ENCODE measurements around the gene PTPRE.

Gene PTPRE

GRCh38 chr10:127959428-127959827, 52.5 kb downstream of the PTPRE start:
- DNase-seq: no peak

DNA sequence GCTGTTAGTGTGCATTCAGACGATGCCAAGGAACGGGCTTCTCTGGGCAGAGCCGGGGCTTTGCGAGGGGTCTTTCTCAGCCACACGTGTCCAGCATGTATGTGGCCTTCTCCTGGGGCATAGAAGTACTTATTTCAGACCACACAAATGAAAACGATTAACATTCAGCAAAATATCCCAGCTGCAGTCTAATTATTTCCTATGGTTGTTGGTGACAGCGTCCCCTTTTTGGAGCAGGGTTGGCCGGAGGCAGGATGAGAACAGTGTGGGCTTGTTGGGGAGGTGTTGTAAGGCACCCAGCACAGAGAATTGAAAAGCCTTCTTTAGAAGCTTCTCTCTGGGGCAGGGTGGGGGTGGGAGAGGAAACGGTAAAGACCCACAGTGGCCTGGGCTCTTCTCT, 54.2 kb downstream of the PTPRE start:
- no peak for DNase-seq

DNA sequence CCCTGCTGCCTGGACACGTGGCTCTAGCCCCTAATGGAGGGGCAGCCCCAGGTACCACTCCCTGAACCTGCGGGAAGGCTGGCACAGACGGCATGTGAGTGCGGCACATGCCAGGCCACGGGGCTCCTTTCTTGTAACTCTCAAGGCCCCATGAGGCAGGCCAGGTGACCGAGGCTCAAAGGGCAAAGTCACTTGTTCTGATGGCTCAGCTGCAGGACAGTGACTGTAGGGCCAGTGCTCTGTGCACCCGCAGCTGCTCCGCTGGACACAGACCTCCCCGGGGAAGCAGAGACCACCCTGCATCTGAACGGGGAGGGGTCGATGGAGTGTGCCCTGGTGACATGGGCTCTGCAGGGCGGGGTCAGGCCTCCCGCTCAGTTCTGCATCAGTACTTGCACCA, 55.3 kb downstream of the PTPRE start:
- DNase-seq: no peak

GRCh38 chr10:127963136-127963535, 56.2 kb downstream of the PTPRE start:
- DNase-seq: no peak

GRCh38 chr10:127964621-127965020, 57.7 kb downstream of the PTPRE start:
- no peak for DNase-seq

- no peak for DNase-seq
Measured at GRCh38 chr10:127966875-127967274, 60.0 kb downstream of the PTPRE start.

DNA sequence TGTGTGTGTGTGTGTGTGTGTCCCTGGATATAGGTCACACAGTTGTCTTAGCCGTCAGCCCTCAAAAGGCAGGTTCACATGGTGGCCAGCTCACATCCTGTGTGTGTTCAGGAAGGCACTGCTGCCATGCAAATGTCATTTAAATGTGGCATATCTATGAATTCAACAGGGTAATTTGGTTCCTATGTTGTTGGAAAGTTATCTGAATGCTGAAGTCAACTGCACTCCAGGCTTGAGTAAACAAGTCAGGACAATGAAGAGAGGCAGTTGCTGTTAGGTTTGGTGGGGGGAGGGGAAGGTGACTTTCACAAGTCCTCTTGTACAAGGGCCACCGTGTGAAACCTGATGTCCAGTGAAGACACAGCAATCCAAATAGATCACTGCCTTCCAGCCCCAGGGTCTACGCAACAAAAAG, 61.1 kb downstream of the PTPRE start:
- no peak for DNase-seq

DNA sequence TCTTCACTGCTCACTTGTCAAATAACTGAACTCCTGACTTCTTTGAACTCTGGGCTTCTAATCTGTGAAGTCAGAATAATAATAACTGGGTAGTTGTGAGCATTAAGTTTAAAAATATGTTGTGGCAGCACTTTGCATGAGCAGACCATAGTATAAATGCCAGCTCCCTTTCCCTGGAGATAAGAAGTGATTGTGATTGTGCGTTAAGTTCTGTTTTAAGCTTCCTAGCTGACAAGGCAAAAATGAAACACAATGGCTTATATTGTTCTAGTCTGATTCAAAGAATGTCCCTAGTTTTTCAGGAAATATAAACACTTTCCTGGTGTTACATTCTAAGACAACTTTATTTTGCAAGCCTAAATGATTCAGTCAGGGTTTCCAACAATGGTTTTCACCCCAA, 61.8 kb downstream of the PTPRE start:
- DNase-seq: no peak

DNA sequence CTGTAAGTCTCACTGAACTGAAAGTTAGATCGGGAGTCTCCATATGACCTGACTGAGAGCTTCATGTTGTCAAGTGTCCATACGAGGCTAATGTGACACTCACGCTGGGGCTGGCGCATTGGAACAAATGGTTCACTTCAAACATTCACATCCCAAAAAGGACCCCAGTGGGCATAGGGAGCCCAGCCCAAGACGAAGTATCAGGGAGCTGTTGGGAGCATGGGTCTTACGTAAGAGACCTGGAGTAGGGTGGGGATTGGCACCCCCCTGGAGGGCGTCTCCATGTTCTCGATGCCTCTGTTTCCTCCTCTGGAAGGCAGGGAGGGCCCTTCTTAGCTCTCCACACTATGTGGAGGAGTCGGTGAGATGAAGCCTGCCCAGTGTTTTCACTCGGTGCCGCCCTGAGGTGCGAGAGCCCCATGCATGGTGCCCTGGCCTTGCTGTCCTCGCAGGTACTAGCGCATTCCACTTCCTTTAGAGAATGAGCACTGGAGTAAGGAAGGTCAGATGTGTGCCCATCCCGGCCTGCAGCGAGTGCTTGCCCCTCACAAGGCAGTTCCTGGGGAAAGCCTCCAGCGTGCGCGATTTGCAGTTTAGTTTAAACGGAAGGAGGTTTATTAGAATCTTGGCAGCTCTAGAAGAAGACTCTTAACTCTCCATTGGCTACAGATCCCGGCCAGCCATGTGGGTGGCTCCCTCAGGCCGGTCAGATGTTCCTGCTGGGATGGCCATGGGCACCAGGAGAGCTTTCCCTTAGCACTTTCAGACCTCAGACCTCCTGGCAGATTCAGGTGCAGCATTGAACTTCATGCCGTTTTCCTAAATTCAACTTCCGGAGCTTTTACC, 64.4 kb downstream of the PTPRE start:
- DNase-seq: no peak

DNA sequence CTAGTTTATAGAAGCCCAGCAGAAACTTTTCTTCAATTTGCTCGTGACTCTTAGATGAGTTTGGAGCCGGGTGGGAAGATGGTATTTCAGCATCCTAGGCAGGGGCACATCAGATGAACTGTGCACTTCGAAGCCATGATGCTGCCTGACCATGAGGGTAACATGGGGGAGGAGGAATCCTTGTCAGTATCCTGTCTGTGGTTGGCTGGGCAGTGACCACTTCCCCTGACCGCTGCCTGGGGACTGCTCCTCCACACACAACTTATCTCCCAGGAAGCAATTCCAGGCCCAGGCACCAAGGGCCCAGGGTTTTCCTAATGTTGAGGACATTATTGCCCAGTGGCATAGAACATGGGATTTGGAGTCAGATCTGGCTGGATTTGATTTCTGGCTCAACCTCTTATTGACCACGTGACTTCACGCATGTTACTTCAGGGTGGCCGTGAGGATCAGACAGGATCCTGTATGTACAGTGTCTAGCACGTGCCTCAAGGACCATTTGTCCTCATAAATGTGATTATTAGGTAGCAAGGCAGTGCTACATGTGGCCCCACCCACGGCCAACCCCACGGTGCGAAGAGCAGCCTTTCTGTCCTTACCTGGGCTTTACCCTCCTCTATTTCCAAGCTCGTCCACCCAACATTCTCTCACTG, 65.2 kb downstream of the PTPRE start:
- DNase-seq: peak; percentile 39

DNA sequence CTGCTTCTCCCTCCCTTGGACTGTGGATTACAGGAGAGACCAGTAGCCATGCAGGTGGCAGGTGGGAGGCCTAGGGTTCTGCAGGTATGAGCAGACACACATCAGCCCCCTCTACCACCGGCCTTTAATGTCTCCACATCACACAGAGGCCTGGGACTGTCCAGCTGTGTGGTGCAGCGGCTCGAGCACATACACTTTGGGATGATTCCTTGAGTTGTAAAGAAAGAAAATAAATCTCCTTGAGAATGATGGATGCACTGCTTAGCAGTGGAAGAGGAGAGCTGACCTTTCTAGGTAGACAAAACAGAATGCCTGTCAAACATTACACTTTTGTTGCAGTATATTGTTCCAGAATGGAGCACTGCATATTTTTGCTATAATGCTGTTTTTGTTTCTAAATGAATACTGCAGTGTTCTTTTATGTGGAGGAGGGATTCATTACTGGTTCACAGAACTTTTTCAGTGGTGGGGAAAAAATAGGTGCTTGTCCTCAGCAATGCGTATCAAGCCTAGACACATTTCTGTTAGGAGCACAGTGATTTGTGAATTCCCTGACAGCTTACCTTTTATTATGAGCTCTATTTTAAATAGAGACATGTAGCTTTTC, 66.0 kb downstream of the PTPRE start:
- DNase-seq: no peak

DNA sequence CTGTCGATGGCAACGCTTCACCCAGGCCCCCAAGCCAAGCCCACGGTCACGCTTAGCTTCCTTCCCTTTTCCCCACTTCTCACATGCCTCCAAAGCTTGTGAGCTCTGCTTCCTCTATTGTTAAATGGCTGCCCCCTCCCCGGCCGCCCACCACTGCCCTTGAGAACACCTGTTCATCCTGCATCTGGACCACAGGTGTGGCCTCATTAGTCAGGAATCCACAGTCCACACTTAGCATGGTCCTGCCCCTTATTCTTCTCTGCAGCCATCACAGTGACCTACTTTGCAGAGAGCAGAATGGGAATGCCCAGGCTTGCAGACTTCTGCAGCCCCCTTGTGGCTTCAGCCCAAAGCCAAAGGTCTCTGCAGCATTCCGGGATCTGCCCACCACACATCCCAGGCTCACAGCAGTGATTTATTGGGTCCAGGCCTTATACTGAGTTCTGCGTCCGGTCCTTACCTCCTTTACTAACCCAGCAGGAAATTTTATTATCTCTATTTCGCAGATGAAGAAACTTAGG, 66.9 kb downstream of the PTPRE start:
- DNase-seq: peak; percentile 36

- no peak for DNase-seq
Measured at GRCh38 chr10:127974911-127975310, 68.0 kb downstream of the PTPRE start.

GRCh38 chr10:127976286-127976685, 69.4 kb downstream of the PTPRE start:
- peak; percentile 70 for DNase-seq

- peak; percentile 37 for DNase-seq
Measured at GRCh38 chr10:127976701-127977356, 69.9 kb downstream of the PTPRE start.

DNA sequence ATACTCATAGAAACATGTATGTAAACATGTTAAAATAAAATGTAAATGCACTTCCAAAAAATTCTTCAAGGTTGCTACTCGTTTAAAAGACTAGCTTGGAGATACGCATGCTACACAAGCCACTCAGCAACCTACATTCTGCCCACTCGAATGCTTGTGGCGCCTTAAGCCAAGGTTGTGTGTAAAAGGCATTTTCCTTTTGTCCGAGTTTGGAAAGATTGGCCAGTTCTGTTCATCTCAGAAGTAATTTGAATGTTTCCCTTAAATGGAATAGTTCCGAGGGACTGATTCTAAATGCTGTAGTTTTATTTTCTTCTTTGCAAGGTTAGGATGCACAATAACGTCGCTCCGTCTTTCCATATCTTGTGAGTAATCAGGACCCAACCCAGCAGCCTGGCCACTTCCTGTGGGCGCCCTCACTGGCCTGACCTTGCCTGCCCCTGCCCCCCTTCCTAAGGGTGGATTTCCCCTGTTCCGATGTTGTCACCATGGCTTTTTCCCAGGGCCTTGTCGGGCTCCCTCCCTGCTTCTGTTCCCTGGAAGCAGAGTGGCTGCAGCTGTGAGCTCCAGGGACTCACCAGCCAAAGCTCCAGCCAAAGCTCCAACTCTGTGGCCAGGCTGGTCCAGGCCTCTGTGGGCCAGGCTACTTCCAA, 70.6 kb downstream of the PTPRE start:
- peak; percentile 92 for DNase-seq

GRCh38 chr10:127978481-127978880, 71.6 kb downstream of the PTPRE start:
- DNase-seq: no peak

GRCh38 chr10:127979045-127979444, 72.1 kb downstream of the PTPRE start:
- DNase-seq: peak; percentile 76

GRCh38 chr10:127979566-127979965, 72.7 kb downstream of the PTPRE start:
- DNase-seq: no peak

DNA sequence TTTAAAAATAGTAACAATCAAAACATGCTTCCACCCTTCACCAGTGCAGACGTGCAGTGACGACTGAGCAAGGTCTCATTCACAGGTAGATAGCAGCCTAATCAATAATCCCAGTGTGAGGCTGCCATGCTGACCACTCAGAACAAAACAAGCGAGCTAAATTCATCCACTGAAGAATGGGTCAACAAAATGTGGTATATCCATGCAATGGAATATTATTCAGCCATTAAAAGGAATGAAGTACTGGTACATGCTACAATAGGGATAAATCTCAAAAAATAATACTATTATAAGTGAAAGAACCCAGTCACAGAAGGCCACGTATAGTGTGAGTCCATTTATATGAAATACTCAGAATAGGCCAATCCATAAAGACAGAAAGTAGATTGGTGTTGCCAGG, 74.0 kb downstream of the PTPRE start:
- no peak for DNase-seq

GRCh38 chr10:127982601-127983000, 75.7 kb downstream of the PTPRE start:
- no peak for DNase-seq

DNA sequence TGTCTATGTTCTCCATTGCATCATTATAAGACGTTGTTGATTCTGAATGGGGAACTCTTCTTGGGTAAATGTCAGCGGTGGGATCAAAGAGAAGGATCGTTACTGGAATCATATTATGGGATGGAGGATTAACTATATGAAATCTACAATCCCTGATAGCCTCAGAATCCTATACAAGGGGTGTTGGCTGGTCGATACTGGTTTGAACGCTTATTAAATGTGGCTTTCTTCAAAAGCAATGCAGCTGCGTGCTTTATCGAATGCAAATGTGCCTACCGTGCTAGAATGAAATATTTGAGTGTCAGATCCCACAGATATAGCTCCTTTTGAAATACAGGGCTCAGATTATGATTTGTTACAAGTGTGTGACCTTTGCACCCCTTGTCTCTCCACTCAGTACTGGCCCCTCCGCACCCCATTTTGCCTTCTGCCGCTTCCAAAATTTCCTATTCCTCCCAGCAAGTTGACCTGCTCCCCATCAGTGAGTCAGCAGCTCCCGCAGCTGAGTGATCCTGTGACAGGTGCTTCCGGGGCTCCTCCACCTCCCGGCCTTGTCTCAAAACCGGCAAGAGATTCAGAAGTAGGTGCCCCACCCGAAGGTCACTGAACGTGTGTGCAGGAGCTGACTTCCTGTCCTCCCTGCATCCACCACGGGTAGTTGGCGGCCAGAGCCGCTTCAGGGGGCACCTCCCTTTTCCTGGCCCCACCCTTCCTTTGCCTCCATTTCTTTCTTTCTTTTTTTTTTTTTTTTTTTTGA, 76.6 kb downstream of the PTPRE start:
- no peak for DNase-seq

Measured in suppressor macrophage treated with lipopolysaccharide for 4 hours (primary cell).